ENCODE measurements around the gene ENTHD1. TPM values are rescaled to one million over a fixed set of nuclear protein-coding genes. Genes with fewer than 3 reads are reported as not detected.
A peak's percentile ranks its signal among the peaks of the same experiment; 100 is the strongest.

ENTHD1 gene
- total and polyA plus RNA-seq, 9 of the 15 experiments (the other 6 are each of a cell fraction or from before 2014, with no cell fraction given): 0.13 to 0.98 (median 0.35) TPM

GRCh38 chr22:39915295-39915726 is 21.8 kb upstream of the ENTHD1 start:
- no peak; the same call in 2 of the 3 replicates for ATAC-seq
- Histone ChIP-seq H3K9me1 (ENCODE audit: control insufficient read depth, insufficient read depth, low read length) (no peaks in the 10 kb centered on the region), H3K9ac (ENCODE audit: insufficient read depth in 1 of 2, low read depth in 2 of 2, low read length in 2 of 2) (peak overlapping the region in 1 of 2 experiments; percentile 50; a peak in 1 of 4 replicates), H3K27ac (ENCODE audit: extremely low read depth, low read depth, low read length) (peak overlapping the region; percentile 17; the same call in 1 of the 3 replicates), H3K4me1 (replicated peaks in 1 of 2; ENCODE audit: control insufficient read depth in 2 of 2, insufficient read depth in 2 of 2, low read length in 2 of 2) (peaks cover 21 to 49% of the 10 kb centered on the region in 2 experiments), H3K36me3 (ENCODE audit: control insufficient read depth, insufficient read depth, low read length) (no peaks in the 10 kb centered on the region), H3K27me3 (ENCODE audit: control insufficient read depth in 2 of 2, insufficient read depth in 2 of 2, low read length in 2 of 2) (no peaks in the 10 kb centered on the region), H3K4me3 (no peak overlapping the region), H3K9me3 (replicated peaks; ENCODE audit: control insufficient read depth, insufficient read depth, low read depth, low read length) (no peaks in the 10 kb centered on the region), H4K20me1 (replicated peaks; ENCODE audit: control insufficient read depth, insufficient read depth, low read length) (no peaks in the 10 kb centered on the region), H3K4me2 (ENCODE audit: insufficient read depth, low read length) (no peak overlapping the region), H2AFZ (ENCODE audit: low read depth, low read length) (peak overlapping the region; percentile 15; the same call in 1 of the 2 replicates), H3K79me2 (ENCODE audit: control insufficient read depth, insufficient read depth, low read length) (peaks cover 48% of the 10 kb centered on the region; the same call in 2 of the 3 replicates)
- peak; percentile 37 for FAIRE-seq
- ChIA-PET POLR2A (interaction anchor here (3.4 kb wide), 1 partner anchor 11 kb away, joined by 13 read pairs; no protein-coding TSS in a partner anchor), CTCF (ENCODE audit: low intra/inter-chr PET ratio) (no interaction called here)
- intact Hi-C loops (cut with micrococcal nuclease): no loop called here
- TF ChIP-seq PHF20 (IDR thresholded peaks at IDR 0.05; ENCODE audit: partially characterized antibody) (no peak), BRD9 (IDR thresholded peaks at IDR 0.05; ENCODE audit: low read depth, partially characterized antibody) (no peak), PRPF4 (IDR thresholded peaks at IDR 0.05; ENCODE audit: insufficient read depth, low read depth, low read length, poor library complexity, severe bottlenecking) (no peak), SIX5 (IDR thresholded peaks at IDR 0.05; ENCODE audit: borderline replicate concordance in 1 of 2, insufficient read depth in 1 of 2, low read depth in 1 of 2, low read length in 2 of 2) (no peak), IRF2 (CRISPR knock-in tag; IDR thresholded peaks at IDR 0.05) (no peak), GTF2F1 (IDR thresholded peaks at IDR 0.05; ENCODE audit: low read depth, low read length) (no peak), MLX (CRISPR knock-in tag; conservative IDR thresholded peaks at IDR 0.05) (no peak), ZNF140 (CRISPR knock-in tag; IDR thresholded peaks at IDR 0.05) (no peak), ZNF408 (CRISPR knock-in tag; IDR thresholded peaks at IDR 0.05; ENCODE audit: low read depth) (no peak), EP400 (IDR thresholded peaks at IDR 0.05) (no peak)
- 23% methylated on average over 4 of the region's 4 CpGs for WGBS (ENCODE audit: insufficient coverage, low coverage, missing lambda C conversion rate)
- in situ Hi-C loops (cut with MboI): no loop called here
- BruUV-seq (replicated peaks): no TSS peak
- DNase-seq (ENCODE audit: extremely low read depth in 1 of 4, low spot score in 3 of 4): no peak

All from K562 (cell line).